Renal cortical epithelial cell (primary cell): Measurements from ENCODE around the gene CLASP1. TPM values are rescaled to one million over a fixed set of nuclear protein-coding genes. Genes with fewer than 3 reads are reported as not detected.

Experiments used
- DNase-seq: peaks from one replicate; pipeline ENCODE4 v3.0.0-alpha.2; 2011; ENCODE audit warnings: low read depth
- total RNA-seq: library from RNA; depleted of rRNA; stranded (reverse); fragments of >200 nt; gene quantifications from 2 replicates; pipeline ENCODE4 v1.2.3, GENCODE V29; 2014

CLASP1 gene
- total RNA-seq, 1 donor from 2014 or later: 124 TPM

GRCh38 chr2:121541495-121541894 lies 107.8 kb downstream of the CLASP1 start:
- no peak for DNase-seq

GRCh38 chr2:121539750-121540469 lies 109.4 kb downstream of the CLASP1 start:
- no peak for DNase-seq

GRCh38 chr2:121536850-121537557 lies 112.3 kb downstream of the CLASP1 start:
- DNase-seq: no peak

GRCh38 chr2:121536347-121536746 lies 112.9 kb downstream of the CLASP1 start:
- DNase-seq: no peak

- no peak for DNase-seq
These were observed 115.3 kb downstream of the CLASP1 start for GRCh38 chr2:121534007-121534406.

- peak; percentile 36 for DNase-seq
These were observed 116.4 kb downstream of the CLASP1 start for GRCh38 chr2:121532894-121533293.

- peak; percentile 26 for DNase-seq
These were observed 116.9 kb downstream of the CLASP1 start for GRCh38 chr2:121532347-121532766.

- DNase-seq: peak; percentile 48
These were observed 119.0 kb downstream of the CLASP1 start for GRCh38 chr2:121530212-121530705.

- no peak for DNase-seq
These were observed 119.6 kb downstream of the CLASP1 start for GRCh38 chr2:121529439-121530211.

- DNase-seq: no peak
These were observed 122.1 kb downstream of the CLASP1 start for GRCh38 chr2:121527009-121527682.

- no peak for DNase-seq
These were observed 124.4 kb downstream of the CLASP1 start for GRCh38 chr2:121524685-121525425.

GRCh38 chr2:121521359-121521758 lies 127.9 kb downstream of the CLASP1 start:
- DNase-seq: no peak

GRCh38 chr2:121520641-121520994 lies 128.6 kb downstream of the CLASP1 start:
- DNase-seq: no peak

GRCh38 chr2:121519732-121520640 lies 129.3 kb downstream of the CLASP1 start:
- DNase-seq: no peak

GRCh38 chr2:121519153-121519552 lies 130.1 kb downstream of the CLASP1 start:
- DNase-seq: no peak

- DNase-seq: no peak
These were observed 135.5 kb downstream of the CLASP1 start for GRCh38 chr2:121513597-121514333.

GRCh38 chr2:121510857-121511256 lies 138.4 kb downstream of the CLASP1 start:
- no peak for DNase-seq

- peak; percentile 70 for DNase-seq
These were observed 142.6 kb downstream of the CLASP1 start for GRCh38 chr2:121506621-121507020.

- no peak for DNase-seq
These were observed 143.2 kb downstream of the CLASP1 start for GRCh38 chr2:121505986-121506586.
